Measurements from ENCODE around the gene BST2. TPM values are rescaled to one million over a fixed set of nuclear protein-coding genes. Genes with fewer than 3 reads are reported as not detected.
A peak's percentile ranks its signal among the peaks of the same experiment; 100 is the strongest.

BST2 gene
- polyA plus RNA-seq, 3 donors: 225 to 284 (median 272) TPM

- WGBS (ENCODE audit: insufficient coverage): 100% methylated on average over 4 of the region's 7 CpGs
- Mint-ChIP-seq H3K27ac (no peak overlapping the region), H3K4me1 (peaks cover 6% of the 10 kb centered on the region), H3K27me3 (ENCODE audit: low read depth in 3 of 3) (peaks cover 0 to 6% (median 3%) of the 10 kb centered on the region in 3 donors), H3K9me3 (peaks cover 0 to 9% (median 2%) of the 10 kb centered on the region in 7 donors), H3K4me3 (no peak overlapping the region), H3K36me3 (peaks cover 0 to 2% of the 10 kb centered on the region in 2 donors)
- H3K9me3 ChIP-seq (replicated peaks in 1 of 2; ENCODE audit: control insufficient read depth in 1 of 2, insufficient read depth in 1 of 2, low read length in 2 of 2): peaks cover 0 to 6% of the 10 kb centered on the region in 2 donors
- H3K79me2 ChIP-seq (ENCODE audit: insufficient read depth, low read length): no peaks in the 10 kb centered on the region
- no peaks in the 10 kb centered on the region for H3K36me3 ChIP-seq (replicated peaks in 1 of 2; ENCODE audit: control insufficient read depth in 1 of 2, insufficient read depth in 2 of 2, low read length in 2 of 2)
- peaks cover 0 to 12% of the 10 kb centered on the region in 2 donors for H3K4me1 ChIP-seq (ENCODE audit: control insufficient read depth in 1 of 2, insufficient read depth in 2 of 2, low read length in 2 of 2)
- no peak for DNase-seq
- no peaks in the 10 kb centered on the region for H3K27me3 ChIP-seq (ENCODE audit: control insufficient read depth in 2 of 2, insufficient read depth in 2 of 2, low read length in 2 of 2)
- no peak overlapping the region for H3K4me3 ChIP-seq (replicated peaks in 1 of 3; ENCODE audit: low read depth in 2 of 3, low read length in 3 of 3)
- no peak overlapping the region for H2AFZ ChIP-seq (ENCODE audit: insufficient read depth, low read depth, low read length, poor library complexity, severe bottlenecking)
- intact Hi-C loops (cut with micrococcal nuclease): no loop called here
- no peak overlapping the region for H3K9ac ChIP-seq (ENCODE audit: insufficient read depth, low read length, poor library complexity, severe bottlenecking)
- no peak for TF ChIP-seq CTCF (IDR thresholded peaks at IDR 0.05)
- no peak overlapping the region for H3K4me2 ChIP-seq (replicated peaks; ENCODE audit: extremely low read depth, low read length, poor library complexity, severe bottlenecking)
- H4K20me1 ChIP-seq (ENCODE audit: insufficient read depth, low read length): no peaks in the 10 kb centered on the region
- no peak overlapping the region for H3K27ac ChIP-seq (ENCODE audit: low read depth in 1 of 2, low read length in 2 of 2)
Measured at GRCh38 chr19:17435218-17435617, 29.8 kb upstream of the BST2 start.

DNA sequence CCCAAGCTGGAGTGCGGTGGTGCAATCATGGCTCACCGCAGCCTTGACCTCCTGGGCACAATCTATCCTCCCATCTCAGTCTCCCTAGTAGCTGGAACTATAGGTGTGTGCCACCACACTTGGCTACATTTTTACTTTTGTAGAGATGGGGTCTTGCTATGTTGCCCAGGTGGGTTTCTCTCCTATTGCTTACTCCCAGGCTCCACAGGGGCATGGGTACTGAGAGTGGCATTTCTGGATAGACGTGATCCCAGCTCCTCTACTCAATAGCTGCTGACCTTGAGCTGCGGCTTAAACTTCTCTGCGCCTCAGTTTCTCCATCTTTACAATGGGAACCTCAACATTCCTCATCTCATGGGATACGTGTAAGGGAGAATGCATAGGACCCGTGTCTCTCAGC is 26.0 kb upstream of the BST2 start:
- H3K27ac ChIP-seq (ENCODE audit: low read depth in 1 of 2, low read length in 2 of 2): no peak overlapping the region
- Mint-ChIP-seq H3K27me3 (ENCODE audit: low read depth in 3 of 3) (peaks cover 0 to 6% (median 0%) of the 10 kb centered on the region in 3 donors), H3K4me1 (peaks cover 8% of the 10 kb centered on the region), H3K27ac (peak overlapping the region in 1 of 7 donors; percentile 45), H3K4me3 (no peak overlapping the region), H3K9me3 (peaks cover 2 to 8% (median 2%) of the 10 kb centered on the region in 7 donors), H3K36me3 (peaks cover 0 to 2% of the 10 kb centered on the region in 2 donors)
- no peaks in the 10 kb centered on the region for H3K79me2 ChIP-seq (ENCODE audit: insufficient read depth, low read length)
- H3K9me3 ChIP-seq (replicated peaks in 1 of 2; ENCODE audit: control insufficient read depth in 1 of 2, insufficient read depth in 1 of 2, low read length in 2 of 2): peaks cover 0 to 6% of the 10 kb centered on the region in 2 donors
- H4K20me1 ChIP-seq (ENCODE audit: insufficient read depth, low read length): no peaks in the 10 kb centered on the region
- TF ChIP-seq CTCF (IDR thresholded peaks at IDR 0.05): no peak
- H3K27me3 ChIP-seq (ENCODE audit: control insufficient read depth in 2 of 2, insufficient read depth in 2 of 2, low read length in 2 of 2): no peaks in the 10 kb centered on the region
- WGBS (ENCODE audit: insufficient coverage): 83% methylated on average over 4 of the region's 7 CpGs
- DNase-seq: no peak
- H3K4me3 ChIP-seq (replicated peaks in 1 of 3; ENCODE audit: low read depth in 2 of 3, low read length in 3 of 3): no peak overlapping the region
- H3K36me3 ChIP-seq (replicated peaks in 1 of 2; ENCODE audit: control insufficient read depth in 1 of 2, insufficient read depth in 2 of 2, low read length in 2 of 2): no peaks in the 10 kb centered on the region
- intact Hi-C loops (cut with micrococcal nuclease): no loop called here
- no peak overlapping the region for H3K4me2 ChIP-seq (replicated peaks; ENCODE audit: extremely low read depth, low read length, poor library complexity, severe bottlenecking)
- H2AFZ ChIP-seq (ENCODE audit: insufficient read depth, low read depth, low read length, poor library complexity, severe bottlenecking): no peak overlapping the region
- peaks cover 0 to 12% of the 10 kb centered on the region in 2 donors for H3K4me1 ChIP-seq (ENCODE audit: control insufficient read depth in 1 of 2, insufficient read depth in 2 of 2, low read length in 2 of 2)
- no peak overlapping the region for H3K9ac ChIP-seq (ENCODE audit: insufficient read depth, low read length, poor library complexity, severe bottlenecking)

All from CD14-positive monocyte (primary cell).